Neural cell (in vitro differentiated cells): ENCODE results near the gene C18orf32. TPM values are rescaled to one million over a fixed set of nuclear protein-coding genes. Genes with fewer than 3 reads are reported as not detected.
"Not testable (repeated sequence)": the region's sequence is repeated elsewhere in the genome, so short reads cannot be mapped to it uniquely, and the experiment has no call there.

Source experiments
- H2AFZ ChIP-seq: fragments of 200-600, 300-800 bp; sonication (generic), shearing (Covaris generic); 2 replicates; pipeline ENCODE4 v1.6.0; 2014; ENCODE audit warnings: low read depth, mild to moderate bottlenecking, antibody characterized with exemption, low read length, moderate library complexity
- H3F3A ChIP-seq: fragments of 200-600 bp; shearing (Covaris generic); 2 replicates; pipeline ENCODE4 v1.6.1; 2016; ENCODE audit warnings: mild to moderate bottlenecking, moderate library complexity, mixed read lengths, antibody characterized with exemption, low read length; ENCODE audit not compliant: insufficient read depth, poor library complexity, severe bottlenecking
- H3K27ac ChIP-seq: fragments of 200-600, 300-800 bp; sonication (generic), shearing (Covaris generic); 2 replicates; pipeline ENCODE4 v1.5.1; 2014; ENCODE audit warnings: mild to moderate bottlenecking, low read length, moderate library complexity
- H3K27me3 ChIP-seq: fragments of 300-800, 200-600 bp; sonication (generic), shearing (Covaris generic); 2 replicates; pipeline ENCODE4 v1.6.0; 2014; ENCODE audit warnings: mild to moderate bottlenecking, low read depth, low read length, moderate library complexity; ENCODE audit not compliant: insufficient read depth
- H3K36me3 ChIP-seq: fragments of 300-800, 200-600 bp; sonication (generic), shearing (Covaris generic); 2 replicates; pipeline ENCODE4 v1.5.1; 2014; ENCODE audit warnings: mild to moderate bottlenecking, antibody characterized with exemption, low read length, moderate library complexity; ENCODE audit not compliant: insufficient read depth
- H3K4me2 ChIP-seq: fragments of 300-800, 200-600 bp; sonication (generic), shearing (Covaris generic); 2 replicates; pipeline ENCODE4 v1.6.0; 2014; ENCODE audit warnings: mild to moderate bottlenecking, low read length
- H3K4me3 ChIP-seq: fragments of 300-800, 200-600 bp; sonication (generic), shearing (Covaris generic); 2 replicates; pipeline ENCODE4 v1.5.1; 2014; ENCODE audit warnings: mild to moderate bottlenecking, low read length, moderate library complexity
- H3K79me2 ChIP-seq: fragments of 200-600 bp; shearing (Covaris generic); replicated peaks from 2 replicates; pipeline ENCODE4 v1.6.0; 2014; ENCODE audit warnings: mild to moderate bottlenecking, low read length, moderate library complexity; ENCODE audit not compliant: insufficient read depth
- H3K9ac ChIP-seq: fragments of 300-800, 200-600 bp; sonication (generic), shearing (Covaris generic); 2 replicates; pipeline ENCODE4 v1.6.1; 2016; ENCODE audit warnings: mild to moderate bottlenecking, low read length, mixed read lengths
- H3K9me2 ChIP-seq: fragments of 200-600 bp; shearing (Covaris generic); 2 replicates; pipeline ENCODE4 v1.6.1; 2016; ENCODE audit warnings: mild to moderate bottlenecking, low read length, mixed read lengths; ENCODE audit not compliant: insufficient read depth
- H3K9me3 ChIP-seq: fragments of 200-600, 300-800 bp; sonication (generic), shearing (Covaris generic); 2 replicates; pipeline ENCODE4 v1.6.1; 2016; ENCODE audit warnings: mild to moderate bottlenecking, mixed run types, low read length, moderate library complexity, mixed read lengths
- H4K20me1 ChIP-seq: fragments of 200-600 bp; shearing (Covaris generic); 2 replicates; pipeline ENCODE4 v1.6.1; 2016; ENCODE audit warnings: mild to moderate bottlenecking, mixed run types; ENCODE audit not compliant: insufficient read depth
- EP300 ChIP-seq: fragments of 450-650 bp; conservative IDR thresholded peaks from 2 replicates; pipeline ENCODE4 v1.6.1; 2014; ENCODE audit warnings: antibody characterized with exemption, mild to moderate bottlenecking, moderate library complexity; ENCODE audit not compliant: poor library complexity, severe bottlenecking
- EZH2 ChIP-seq: fragments of 200-600, 300-800 bp; shearing (Covaris generic), sonication (generic); IDR thresholded peaks from 2 replicates; pipeline ENCODE4 v1.6.1; 2014; ENCODE audit warnings: antibody characterized with exemption, low read length, borderline replicate concordance, mild to moderate bottlenecking; ENCODE audit not compliant: insufficient read depth, poor library complexity, severe bottlenecking
- MXI1 ChIP-seq: fragments of 450-650 bp; conservative IDR thresholded peaks from 2 replicates; pipeline ENCODE4 v1.6.1; 2014; ENCODE audit warnings: antibody characterized with exemption, mild to moderate bottlenecking; ENCODE audit not compliant: poor library complexity, severe bottlenecking
- POLR2AphosphoS5 ChIP-seq: IDR thresholded peaks from 2 replicates; pipeline ENCODE4 v1.6.1; 2012
- REST ChIP-seq: IDR thresholded peaks from 2 replicates; pipeline ENCODE4 v1.6.1; 2012; ENCODE audit warnings: borderline replicate concordance
- SMC3 ChIP-seq: fragments of 450-650 bp; conservative IDR thresholded peaks from 2 replicates; pipeline ENCODE4 v1.6.1; 2014; ENCODE audit warnings: antibody characterized with exemption, mild to moderate bottlenecking, moderate library complexity; ENCODE audit not compliant: poor library complexity
- TAF1 ChIP-seq: IDR thresholded peaks from 2 replicates; pipeline ENCODE4 v1.6.1; 2012; ENCODE audit warnings: low read depth
- polyA plus RNA-seq: library from polyadenylated mRNA; depleted of rRNA; stranded (reverse); fragments of >200 nt; gene quantifications from 2 replicates; pipeline ENCODE4 v1.2.3, GENCODE V29; 2014

The C18orf32 gene
- polyA plus RNA-seq, 1 donor from 2014 or later: 594 TPM

GRCh38 chr18:49524951-49525350 is 37.9 kb upstream of the C18orf32 start:
- Histone ChIP-seq H4K20me1 (no peaks in the 10 kb centered on the region), H3K27me3 (no peaks in the 10 kb centered on the region), H3K27ac (no peak overlapping the region), H3K4me2 (no peak overlapping the region), H3K9ac (no peak overlapping the region), H3K4me3 (no peak overlapping the region), H3K9me3 (no peaks in the 10 kb centered on the region), H2AFZ (no peak overlapping the region), H3F3A (no peaks in the 10 kb centered on the region), H3K79me2 (no peaks in the 10 kb centered on the region), H3K9me2 (no peaks in the 10 kb centered on the region), H3K36me3 (no peaks in the 10 kb centered on the region)
- TF ChIP-seq TAF1 (no peak), EZH2 (no peak), SMC3 (no peak), REST (no peak), EP300 (no peak), POLR2AphosphoS5 (no peak), MXI1 (no peak)

GRCh38 chr18:49524349-49524748 is 37.3 kb upstream of the C18orf32 start:
- Histone ChIP-seq H3K9me2 (no peaks in the 10 kb centered on the region), H3K27me3 (no peaks in the 10 kb centered on the region), H3K9ac (no peak overlapping the region), H3K27ac (no peak overlapping the region), H2AFZ (no peak overlapping the region), H3K4me2 (no peak overlapping the region), H3F3A (no peaks in the 10 kb centered on the region), H3K9me3 (no peaks in the 10 kb centered on the region), H4K20me1 (no peaks in the 10 kb centered on the region), H3K36me3 (no peaks in the 10 kb centered on the region), H3K4me3 (no peak overlapping the region), H3K79me2 (no peaks in the 10 kb centered on the region)
- TF ChIP-seq MXI1: no peak
- no peak for TF ChIP-seq SMC3

GRCh38 chr18:49523580-49524093 is 36.6 kb upstream of the C18orf32 start:
- not testable (repeated sequence) for H3K79me2 ChIP-seq, H4K20me1 ChIP-seq, H2AFZ ChIP-seq, H3K9me3 ChIP-seq, H3K9me2 ChIP-seq, H3K27ac ChIP-seq, H3K36me3 ChIP-seq, H3F3A ChIP-seq, H3K4me3 ChIP-seq, H3K9ac ChIP-seq, H3K4me2 ChIP-seq, H3K27me3 ChIP-seq
